ENCODE measurements around the gene C2orf68.
"Not testable (repeated sequence)": the region's sequence is repeated elsewhere in the genome, so short reads cannot be mapped to it uniquely, and the experiment has no call there.

Gene C2orf68

DNA sequence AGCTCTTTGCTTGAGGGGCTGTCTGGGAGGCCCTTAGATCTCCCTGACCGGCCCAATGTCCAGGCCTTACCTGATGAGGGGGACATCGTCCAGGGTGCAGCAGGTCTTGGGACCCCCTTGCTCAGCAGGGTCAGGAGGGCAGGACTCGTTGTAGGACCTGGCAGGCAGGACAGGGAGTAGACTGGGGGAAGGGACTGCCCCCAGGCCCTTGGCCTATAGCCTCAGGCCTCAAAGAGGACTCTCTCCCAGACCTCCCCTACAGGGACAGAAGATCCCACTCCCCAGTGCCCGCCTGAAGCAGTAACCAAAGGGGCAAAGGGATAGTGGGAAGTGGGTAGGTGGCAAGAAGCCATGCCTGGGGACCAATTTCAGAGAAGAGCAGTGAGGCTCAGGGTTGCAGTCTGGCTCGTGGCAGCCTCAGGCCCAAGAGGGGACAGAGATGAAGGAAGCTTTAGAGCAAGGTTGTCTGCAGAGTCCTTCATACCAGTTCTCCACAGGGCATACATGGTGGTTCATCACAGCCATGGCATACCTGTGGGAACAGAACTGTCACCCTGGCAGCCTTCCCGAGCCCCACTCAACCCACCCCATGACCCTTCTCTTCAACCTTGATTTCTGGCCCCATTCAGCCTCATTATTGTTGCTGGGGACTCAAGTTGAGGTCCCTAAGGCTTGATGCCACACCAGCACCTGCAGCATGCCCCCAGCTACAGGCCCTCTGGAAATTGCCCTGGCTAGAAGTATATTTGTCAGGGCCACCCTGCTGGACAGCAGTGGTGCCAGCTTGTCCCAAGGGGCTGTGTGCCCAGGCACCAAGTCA is 10.7 kb downstream of the C2orf68 start:
- FAIRE-seq (no peak), DNase-seq (ENCODE audit: insufficient read length, low spot score) (no peak)

DNA sequence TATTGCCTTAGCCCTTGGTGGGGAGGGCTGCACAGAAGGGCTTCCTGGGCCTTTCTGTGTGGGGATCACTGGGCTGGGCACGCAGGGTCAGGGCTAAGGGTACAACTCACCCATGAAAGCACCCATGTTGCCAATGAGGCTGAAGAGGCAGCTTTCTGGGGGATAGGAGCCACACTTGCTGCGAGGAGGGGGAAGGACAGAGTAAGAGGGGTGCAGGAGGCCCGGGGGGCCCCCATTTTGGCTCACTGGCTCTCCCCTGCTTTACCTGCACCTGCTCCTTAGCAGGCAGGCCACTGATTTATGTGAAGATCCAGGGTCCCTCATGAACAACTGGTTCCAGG is 11.7 kb downstream of the C2orf68 start:
- FAIRE-seq (no peak), DNase-seq (ENCODE audit: insufficient read length, low spot score) (no peak)

DNA sequence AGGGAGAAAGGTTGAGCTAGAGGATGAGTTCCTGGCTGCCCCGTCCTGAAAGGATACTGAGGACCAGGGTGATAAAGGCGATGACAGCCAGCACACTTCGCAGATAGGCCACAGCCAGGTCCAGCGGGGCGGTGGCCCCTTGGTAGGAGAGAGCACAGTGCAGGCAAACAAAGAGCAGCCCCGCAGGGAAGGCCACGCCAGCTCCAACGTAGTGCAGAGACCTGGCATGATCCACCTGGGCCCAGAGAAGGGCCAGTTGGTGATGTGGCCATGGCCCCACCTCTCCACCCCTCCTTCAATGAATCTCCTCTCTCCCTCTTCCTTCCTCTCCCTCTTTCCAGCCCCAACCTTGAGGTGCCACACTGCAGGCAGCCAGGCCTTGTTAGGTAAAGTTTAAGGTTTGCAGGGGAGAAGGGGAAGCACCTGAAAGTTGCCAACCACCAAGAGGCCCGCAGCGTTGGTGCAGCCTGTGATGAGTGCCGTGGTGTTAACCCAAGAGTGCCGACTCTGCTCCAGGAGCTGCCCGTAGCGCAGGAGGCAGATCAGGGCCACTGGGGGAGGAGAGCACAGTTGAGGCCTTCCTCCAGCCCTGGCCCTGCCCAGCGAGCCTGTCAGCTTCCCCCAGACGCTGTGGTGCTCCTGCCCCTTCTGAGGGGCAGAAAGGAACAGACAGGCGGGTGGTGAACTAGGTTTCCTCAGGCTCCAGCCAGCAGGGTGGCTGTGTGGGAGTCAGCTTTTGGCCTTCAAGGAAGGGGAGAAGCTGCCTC is 12.2 kb downstream of the C2orf68 start:
- DNase-seq (ENCODE audit: insufficient read length, low spot score), result no peak
- FAIRE-seq, result no peak

DNA sequence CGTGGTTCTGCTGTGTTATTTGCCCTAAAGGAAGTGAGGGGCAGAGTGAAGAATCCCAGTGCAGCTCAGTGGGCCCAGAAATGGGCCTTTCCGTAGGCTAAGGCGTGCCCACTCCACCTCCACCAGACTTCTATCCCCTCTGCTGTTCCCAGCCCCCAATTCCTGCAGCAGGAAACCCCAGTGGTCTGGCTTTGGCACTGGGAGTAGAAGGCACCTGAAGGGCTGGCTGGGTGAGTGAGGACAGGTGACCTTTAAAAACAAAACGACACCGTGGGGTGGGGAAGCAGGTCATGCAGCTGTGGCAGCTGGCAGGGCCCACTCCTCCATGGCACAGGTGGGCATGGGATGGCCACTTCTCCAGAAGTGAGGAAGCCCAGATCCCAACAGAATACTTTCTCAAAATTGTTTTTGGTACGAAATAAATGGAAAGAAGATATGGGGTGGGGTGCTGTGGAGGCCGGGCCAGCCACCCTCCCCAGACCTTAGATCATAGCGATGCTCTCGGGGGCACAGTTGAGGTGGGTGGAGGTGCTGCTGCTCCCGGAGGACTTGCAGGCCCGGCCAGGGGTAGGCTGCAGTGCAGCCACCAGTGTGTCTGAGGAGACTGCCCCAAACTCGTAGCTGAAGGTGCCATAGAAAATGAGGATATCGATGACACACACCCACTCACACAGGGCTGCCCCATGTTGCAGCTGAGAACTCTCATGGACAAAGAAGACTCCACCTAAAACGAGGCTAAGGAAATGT is 13.1 kb downstream of the C2orf68 start:
- no peak for FAIRE-seq
- DNase-seq (ENCODE audit: insufficient read length, low spot score), result no peak

DNA sequence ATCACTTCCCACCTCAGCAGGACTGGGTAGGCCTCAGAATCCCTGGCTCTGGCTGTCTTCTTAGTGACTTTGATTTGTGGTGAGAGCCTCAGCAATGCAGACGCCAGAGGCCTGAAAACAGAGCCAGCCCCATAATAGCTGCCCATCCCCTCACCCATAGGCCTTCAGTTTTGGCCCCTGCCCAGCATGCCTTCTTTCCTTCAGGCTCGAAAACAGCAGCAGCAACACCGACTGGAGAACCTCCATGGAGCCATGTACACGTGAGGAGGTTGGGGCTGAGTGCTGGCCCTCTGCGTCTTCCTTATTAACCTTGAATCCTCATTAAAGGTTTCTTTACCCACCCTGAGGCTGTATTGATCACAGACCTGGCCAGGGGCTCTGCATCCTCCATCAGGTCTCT is 14.6 kb downstream of the C2orf68 start:
- no peak for DNase-seq (ENCODE audit: insufficient read length, low spot score)
- FAIRE-seq, result no peak

DNA sequence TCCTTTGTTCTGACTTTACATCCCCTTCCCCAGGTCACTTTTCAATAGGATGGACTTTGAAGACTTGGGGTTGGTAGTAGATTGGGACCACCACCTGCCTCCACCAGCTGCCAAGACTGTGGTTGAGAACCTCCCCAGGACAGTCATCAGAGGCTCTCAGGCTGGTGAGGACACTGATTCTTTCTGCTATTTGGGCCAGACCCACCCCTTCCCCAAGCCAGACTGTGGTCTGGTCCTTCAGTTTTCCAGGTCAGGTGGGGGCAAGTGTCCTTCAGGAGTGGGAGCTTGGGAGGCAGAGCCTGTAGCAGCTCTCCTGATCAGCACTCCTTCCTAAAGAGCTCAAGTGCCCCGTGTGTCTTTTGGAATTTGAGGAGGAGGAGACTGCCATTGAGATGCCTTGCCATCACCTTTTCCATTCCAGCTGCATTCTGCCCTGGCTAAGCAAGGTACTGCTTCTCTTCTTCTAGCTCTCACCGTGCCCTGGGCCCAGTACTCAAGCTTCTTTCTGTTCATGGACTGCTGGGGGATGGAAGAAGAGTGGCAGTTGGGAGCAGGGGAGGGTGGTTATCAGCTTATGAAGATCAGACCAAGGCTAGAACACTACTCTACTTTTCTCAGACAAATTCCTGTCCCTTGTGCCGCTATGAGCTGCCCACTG is 15.3 kb downstream of the C2orf68 start:
- DNase-seq (ENCODE audit: insufficient read length, low spot score), result no peak
- no peak for FAIRE-seq

DNA sequence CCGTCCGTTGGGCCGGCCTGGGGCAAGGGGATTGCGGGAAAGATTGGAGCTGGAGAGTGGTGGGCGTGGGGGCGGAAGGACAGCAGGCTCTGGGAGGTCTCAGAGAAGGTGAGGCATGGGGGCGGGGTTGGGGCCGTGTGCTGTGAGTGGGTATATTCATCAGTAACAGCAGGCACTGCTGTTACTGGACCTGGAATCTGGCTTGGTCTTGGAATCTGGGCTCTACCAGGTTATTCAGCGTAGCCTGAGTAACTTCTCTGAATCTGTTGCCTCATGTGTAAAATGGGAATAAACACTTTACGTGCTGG is 15.9 kb downstream of the C2orf68 start:
- FAIRE-seq, result peak; percentile 23
- no peak for DNase-seq (ENCODE audit: insufficient read length, low spot score)

DNA sequence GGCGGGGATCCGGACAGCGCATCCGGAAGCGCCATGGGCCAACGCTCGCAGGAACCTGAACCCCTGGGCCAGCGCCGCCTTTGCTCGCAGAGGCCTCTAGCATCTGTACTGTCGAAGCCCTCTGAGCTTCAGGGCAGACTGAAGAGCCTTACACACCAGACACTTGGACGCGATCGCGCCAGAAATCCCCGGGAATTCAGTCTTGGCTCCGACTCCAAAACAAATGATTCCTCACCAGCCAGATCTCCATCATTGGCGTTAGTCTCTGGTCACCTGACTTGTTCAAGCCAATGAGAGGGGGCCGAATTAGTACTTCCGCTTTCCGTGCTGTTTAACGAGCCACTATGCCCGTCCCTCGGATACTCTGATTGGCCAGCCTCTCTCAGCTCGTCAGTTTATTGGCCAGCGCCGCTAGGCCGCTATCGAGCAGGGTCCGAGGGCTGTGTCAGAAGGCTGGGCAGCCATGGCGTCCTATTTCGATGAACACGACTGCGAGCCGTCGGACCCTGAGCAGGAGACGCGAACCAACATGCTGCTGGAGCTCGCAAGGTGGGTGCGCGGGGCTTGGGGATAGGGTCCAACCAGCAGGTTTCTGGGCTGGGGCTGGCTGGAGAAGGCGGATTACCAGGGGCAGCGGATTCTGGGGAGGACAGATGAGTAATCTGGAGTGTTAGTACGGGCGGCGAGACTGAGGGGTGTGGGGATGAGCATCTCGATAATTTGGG is 16.4 kb downstream of the C2orf68 start, which contains the start of gene RNF181:
RNF181 (plus strand) TSS at position 445 of the 725 bp plus-strand sequence; CDS start at position 464, 19 bp downstream.
- FAIRE-seq (peak; percentile 99), DNase-seq (ENCODE audit: insufficient read length, low spot score) (peak; percentile 95)

DNA sequence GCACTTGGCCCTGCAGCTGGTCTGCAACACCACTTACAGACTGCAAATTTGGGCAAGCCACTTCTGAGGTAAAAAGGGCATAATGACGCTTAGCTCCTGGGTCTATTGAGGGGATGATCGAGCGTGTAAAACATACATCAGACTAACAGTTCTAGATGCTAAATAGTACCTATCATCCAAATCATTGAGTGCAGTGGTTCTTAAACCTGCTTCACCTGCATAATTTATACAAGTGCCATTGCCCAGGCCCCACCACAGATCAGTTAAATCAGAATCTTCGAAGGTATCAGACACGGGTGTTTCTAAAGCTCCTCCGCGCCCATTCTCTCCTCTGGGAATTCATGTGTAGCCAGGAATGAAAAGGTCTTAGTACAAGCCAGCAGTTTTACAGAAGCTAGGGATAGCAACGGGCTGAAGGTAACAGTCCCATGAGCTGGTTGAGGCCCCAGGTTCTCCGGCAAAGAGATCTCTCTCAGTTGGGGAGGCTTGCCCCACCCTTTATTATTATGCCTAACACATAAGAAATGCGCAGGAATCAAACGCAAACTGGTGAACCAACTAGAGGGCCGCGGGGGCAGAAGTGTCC is 17.1 kb downstream of the C2orf68 start:
- DNase-seq (ENCODE audit: insufficient read length, low spot score), result no peak
- no peak for FAIRE-seq

DNA sequence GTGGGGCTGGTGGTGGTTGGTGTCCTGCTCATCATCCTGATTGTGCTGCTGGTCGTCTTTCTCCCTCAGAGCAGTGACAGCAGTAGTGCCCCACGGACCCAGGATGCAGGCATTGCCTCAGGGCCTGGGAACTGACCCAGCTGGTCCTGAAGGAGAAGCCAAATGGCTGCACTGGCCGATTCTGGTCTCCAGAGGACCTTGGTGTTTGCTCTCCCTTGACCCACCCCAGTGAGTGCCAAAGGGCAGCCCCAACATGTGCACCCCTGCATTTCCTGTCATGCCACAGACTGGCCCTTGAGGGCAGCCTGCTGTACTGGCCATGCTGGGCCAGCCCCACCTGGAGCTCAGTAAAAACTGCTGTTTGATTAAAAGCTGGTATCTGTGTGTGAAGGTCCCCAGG is 18.8 kb downstream of the C2orf68 start:
- no peak for FAIRE-seq
- no peak for DNase-seq (ENCODE audit: insufficient read length, low spot score)

DNA sequence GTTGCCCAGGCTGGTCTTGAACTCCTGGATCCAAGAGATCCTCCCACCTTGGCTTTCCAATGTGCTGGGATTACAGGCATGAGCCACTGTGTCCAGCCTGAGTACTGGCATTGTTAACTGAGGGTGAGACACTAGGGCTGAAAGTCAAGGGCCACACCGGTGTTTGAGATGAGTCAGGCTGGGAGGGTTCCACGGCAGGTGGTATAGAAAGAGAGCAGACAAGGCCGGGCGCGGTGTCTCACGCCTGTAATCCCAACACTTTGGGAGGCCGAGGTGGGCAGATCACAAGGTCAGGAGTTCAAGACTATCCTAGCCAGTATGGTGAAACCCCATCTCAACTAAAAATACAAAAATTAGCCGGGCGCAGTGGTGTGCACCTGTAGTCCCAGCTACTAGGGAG is 19.6 kb downstream of the C2orf68 start:
- not testable (repeated sequence) for DNase-seq (ENCODE audit: insufficient read length, low spot score); FAIRE-seq

DNA sequence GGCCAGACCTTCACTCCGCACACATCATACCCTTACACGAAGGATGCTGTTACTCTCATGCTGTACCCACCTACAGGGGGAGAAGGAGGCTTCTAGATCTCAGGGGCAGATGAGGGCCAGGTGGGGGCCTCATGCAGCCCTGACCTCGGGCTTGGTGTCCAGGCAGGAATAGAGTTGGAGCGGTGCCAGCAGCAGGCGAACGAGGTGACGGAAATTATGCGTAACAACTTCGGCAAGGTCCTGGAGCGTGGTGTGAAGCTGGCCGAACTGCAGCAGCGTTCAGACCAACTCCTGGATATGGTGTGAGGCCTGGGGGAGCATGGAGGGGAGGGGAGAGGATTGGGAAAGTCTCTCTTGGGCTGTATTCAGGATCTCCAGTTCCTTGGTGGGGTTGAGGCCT is 20.3 kb downstream of the C2orf68 start:
- DNase-seq (ENCODE audit: insufficient read length, low spot score) (no peak), FAIRE-seq (no peak)

DNA sequence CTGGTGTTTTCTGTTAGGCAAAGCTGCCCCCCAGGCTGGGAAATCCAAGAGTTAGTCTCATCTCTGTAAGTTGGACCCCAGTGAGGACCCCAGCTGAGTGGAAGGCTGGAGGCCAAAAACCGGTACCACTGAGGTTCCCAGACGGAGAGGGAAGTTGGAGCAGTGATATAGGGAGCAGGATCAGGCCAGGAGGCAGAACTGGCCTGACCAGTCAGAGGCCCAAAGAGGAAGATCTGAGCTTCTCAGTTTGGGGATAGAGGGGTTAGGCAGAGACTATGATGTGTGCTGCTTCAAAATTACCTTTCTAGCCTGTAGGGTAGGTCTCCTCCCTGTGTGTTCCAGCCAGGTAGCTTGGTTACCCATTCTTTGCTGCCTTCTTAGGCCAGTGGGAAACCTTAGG is 20.9 kb downstream of the C2orf68 start:
- no peak for FAIRE-seq
- no peak for DNase-seq (ENCODE audit: insufficient read length, low spot score)

DNA sequence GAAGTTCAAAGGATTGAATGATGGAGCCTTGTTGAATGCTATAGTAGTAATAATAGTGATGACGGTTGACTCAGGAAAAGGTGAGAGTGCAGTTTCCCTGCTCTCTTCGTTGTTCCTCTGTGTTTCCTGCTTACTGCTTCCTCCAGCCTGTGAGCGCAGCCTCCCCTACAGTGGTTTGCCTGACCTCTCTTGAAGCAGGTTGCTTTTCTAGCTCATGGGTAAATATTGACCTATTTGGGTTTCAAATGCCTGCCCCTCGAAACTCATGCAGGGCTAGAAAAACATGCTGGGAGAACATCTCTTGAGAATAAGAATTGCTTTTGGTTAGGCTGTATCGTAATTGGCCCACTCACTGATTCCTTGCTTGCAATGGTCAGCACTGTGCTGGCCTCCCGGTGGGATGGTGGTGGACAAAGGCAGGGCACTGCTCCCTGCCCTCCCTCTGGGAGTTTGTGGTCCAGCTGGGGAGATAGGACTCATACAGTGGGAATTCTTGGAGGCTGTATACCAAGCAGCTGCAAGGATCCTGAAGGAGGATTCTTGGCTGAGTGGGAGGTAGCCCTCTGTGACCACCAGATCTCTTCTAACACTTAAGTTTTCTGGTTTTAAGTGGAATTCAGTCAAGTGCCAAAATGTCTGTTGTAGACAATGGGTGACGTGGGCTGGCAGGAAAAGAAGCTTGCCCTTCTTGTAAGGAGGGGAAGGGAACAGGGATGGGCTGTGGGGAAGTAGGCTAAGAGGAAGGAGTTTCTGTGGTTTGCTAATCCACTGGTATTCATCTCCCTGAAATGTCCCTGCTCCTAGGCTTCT is 21.7 kb downstream of the C2orf68 start:
- DNase-seq (ENCODE audit: insufficient read length, low spot score) (no peak), FAIRE-seq (no peak)

DNA sequence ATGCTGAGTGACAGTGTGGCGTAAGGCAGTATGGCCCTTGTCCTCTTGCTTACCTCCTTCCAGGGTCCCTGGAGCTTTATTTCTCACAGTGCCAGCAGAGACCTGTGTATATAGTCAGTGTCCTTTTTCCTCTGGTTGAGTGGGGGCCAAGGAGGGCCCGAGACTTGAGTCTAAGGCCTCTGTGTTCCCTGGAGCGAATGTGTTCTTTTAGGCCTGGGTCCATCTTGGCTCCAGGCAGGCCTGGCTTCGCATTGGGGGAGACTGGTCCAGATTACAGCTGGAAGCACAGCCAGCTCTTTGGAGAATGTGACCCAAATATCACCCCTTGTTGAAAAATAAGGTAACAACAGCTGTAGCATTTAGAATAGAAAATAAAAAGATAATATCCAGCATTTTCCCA is 22.7 kb downstream of the C2orf68 start:
- FAIRE-seq (no peak), DNase-seq (ENCODE audit: insufficient read length, low spot score) (no peak)

DNA sequence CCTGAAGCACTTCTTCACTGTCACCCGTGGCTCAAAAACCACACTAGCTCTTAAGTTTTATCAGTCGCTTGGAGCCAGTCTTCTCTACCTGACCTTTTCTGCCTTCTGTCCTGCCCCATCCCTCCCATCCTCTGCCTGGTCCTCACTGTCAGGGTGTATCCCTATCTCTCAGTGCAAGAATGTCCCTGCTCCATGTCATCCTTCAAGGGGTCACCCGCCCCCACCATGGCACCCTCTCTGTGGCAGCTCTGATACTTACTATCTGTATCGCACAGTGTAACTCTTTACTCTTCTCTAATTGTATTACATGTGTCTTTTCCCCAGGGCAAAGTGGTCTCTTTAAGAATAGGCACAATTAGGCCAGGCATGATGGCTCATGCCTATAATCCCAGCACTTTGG is 23.2 kb downstream of the C2orf68 start:
- no peak for FAIRE-seq
- DNase-seq (ENCODE audit: insufficient read length, low spot score), result no peak

DNA sequence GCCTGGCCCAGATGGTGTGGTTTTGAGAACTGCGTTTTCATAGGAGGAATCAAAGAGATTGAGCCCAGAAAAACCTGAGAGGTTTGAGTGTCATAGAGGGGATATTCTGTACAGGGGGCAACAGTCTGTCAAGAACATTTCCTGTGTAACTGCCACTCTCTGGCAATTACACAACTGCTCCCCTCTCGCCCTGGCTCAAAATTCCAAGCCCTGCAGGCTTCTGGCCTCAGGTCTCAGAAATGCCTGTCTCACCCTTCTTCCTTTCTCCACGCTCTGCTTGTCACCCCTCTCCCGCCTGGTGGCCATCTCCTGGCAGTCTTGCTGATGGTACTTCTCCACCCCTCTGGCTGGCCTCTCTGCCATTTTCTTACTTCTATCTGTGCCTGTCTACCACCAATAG is 23.6 kb downstream of the C2orf68 start:
- no peak for DNase-seq (ENCODE audit: insufficient read length, low spot score)

DNA sequence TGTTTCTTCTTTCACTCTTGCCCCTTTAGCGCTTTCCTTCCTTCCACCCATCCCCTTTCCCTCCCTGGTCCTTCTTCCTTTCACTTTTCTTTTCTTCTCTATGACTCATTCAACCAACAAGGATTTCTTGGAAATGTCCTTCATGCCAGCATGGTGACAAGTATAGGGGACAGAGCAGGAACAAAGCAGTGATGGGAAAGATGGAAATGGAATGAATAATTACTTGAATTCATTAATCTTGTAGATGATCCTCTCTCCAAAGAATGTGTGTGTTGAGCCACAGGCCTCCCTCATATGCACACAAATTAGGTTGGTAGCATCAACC is 26.1 kb downstream of the C2orf68 start:
- DNase-seq (ENCODE audit: insufficient read length, low spot score) (no peak), FAIRE-seq (no peak)

More for the DNA sequence above, 23.6 kb downstream of the C2orf68 start:
- FAIRE-seq, result no peak

Data from GM19239 (cell line).